GM19023 (cell line): ENCODE measurements around the gene GAREM2.

Experiments
- ATAC-seq: cut with Tn5 transposase; IDR thresholded peaks from one replicate; pipeline ENCODE4 v1.9.1; 2021; ENCODE audit warnings: mild to moderate bottlenecking, moderate library complexity; ENCODE audit not compliant: unreplicated experiment

Gene GAREM2

DNA sequence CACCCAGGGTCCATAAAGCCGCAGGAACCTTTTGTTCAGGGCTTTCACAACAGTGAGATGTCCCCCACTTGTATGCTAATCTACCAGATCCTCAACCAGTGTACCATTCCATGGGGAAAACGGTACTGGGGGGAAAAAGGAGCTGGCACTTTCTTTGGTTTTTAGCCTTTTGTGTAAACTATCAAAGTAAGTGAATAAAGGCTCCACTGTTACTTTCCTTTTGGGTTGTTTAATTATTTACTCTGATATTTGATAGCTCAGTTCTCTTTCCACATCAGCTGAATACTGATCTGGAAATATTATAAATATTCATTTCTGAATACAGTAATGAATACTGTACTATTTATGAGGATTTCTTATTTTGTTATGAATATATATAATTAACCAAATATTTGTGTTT lies 51.2 kb downstream of the GAREM2 start:
- no peak for ATAC-seq

DNA sequence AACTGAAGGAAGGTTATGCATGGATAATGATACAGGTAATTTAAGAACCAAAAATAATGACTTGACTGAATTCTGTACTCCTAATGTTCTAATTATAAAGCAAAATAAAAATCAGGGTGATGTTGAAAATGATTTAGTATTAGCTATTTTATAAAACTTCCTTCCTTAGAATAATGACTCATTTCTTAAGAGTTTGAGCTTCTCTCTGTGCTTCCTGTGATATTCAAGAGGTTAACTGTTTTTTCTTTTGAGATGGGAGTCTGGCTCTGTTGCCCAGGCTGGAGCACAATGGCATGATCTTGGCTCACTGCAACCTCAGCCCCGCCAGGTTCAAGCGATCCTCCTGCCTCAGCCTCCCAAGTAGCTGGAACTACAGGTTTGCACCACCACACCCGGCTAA lies 56.7 kb downstream of the GAREM2 start:
- no peak for ATAC-seq

DNA sequence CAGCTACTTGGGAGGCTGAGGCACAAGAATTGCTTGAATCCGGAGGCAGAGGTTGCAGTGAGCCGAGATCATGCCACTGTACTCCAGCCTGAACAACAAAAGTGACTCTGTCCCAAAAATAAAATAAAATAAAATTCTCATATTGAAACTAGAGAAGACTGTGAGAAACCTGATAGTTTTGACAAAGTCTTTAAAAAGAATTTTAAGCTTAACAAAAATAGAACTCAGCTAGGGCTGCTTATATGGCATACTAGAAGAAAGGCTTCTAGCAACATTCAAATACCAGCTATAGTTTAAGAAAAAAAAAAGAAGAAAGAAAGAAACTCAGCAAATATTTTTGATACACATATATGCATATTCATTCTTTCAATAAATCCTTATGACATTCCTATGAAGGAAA lies 57.9 kb downstream of the GAREM2 start:
- no peak for ATAC-seq

DNA sequence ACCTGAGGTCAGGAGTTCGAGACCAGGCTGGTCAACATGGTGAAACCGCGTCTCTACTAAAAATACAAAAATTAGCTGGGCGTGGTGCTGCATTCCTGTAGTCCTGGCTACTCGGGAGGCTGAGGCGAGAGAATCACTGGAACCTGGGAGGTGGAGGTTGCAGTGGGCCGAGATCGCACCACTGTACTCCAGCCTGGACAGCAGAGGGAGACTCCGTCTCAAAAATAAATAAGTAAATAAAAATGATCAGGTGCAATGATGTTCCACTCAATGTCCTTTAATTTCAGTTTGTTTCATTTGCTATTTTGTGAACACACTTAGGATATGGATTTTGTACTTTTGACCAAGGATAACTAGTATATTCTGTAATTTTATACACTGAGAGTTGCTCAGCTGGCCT lies 62.2 kb downstream of the GAREM2 start:
- no peak for ATAC-seq

DNA sequence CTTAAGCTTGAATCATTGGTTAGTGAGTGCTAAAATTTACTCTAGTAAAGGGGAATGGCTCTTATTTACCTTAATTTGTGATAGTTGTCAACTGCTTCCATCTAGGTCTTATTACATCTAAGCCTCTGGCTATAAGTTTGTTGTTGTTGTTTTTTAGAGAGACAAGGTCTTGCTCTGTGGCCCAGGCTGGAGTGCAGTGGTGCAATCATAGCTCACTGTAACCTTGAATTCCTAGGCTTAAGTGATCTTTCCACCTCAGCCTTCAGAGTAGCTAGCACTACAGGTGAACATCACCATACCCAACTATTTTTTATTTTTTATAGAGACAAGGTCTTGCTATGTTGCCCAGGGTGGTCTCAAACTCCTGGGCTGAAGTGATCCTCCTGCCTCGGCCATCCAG lies 65.0 kb downstream of the GAREM2 start:
- ATAC-seq: no peak

DNA sequence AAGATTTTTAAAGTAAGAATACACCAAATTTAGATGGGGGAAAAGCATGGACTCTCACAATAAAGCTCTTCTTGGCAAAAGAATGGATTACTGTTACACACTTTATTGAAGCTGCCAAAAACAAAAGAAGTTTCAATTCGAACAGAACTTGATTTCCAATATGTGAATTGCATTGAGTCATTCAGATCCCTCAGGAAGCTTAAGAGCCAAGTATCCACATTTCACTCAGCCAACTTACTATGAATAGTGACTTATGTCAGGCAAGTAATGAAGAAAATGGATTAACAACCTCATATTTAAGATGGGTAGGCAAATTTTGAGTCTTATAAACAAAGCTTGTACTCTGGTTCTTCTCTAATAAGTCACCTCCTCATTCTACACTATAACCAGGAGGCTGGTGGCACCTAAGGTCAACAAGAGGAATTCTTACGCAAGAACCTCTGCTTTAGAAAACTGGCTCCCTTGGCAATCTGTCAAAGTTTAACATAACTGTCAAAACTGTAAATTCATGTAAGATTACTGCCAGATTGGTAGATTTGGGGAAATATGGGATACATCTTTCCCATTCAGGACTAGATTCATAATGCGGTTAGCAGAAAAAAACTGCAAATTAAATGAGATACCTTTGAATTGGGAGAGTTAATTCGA lies 65.5 kb downstream of the GAREM2 start:
- ATAC-seq: no peak
